ENCODE results near the gene HOXA5.

HOXA5 gene

GRCh38 chr7:27177795-27178320 is 34.4 kb upstream of the HOXA5 start:
- H3K4me2 ChIP-seq (ENCODE audit: low read length) = no peak overlapping the region
- no peak overlapping the region for H3K27ac ChIP-seq
- TF ChIP-seq, protein P1, sequence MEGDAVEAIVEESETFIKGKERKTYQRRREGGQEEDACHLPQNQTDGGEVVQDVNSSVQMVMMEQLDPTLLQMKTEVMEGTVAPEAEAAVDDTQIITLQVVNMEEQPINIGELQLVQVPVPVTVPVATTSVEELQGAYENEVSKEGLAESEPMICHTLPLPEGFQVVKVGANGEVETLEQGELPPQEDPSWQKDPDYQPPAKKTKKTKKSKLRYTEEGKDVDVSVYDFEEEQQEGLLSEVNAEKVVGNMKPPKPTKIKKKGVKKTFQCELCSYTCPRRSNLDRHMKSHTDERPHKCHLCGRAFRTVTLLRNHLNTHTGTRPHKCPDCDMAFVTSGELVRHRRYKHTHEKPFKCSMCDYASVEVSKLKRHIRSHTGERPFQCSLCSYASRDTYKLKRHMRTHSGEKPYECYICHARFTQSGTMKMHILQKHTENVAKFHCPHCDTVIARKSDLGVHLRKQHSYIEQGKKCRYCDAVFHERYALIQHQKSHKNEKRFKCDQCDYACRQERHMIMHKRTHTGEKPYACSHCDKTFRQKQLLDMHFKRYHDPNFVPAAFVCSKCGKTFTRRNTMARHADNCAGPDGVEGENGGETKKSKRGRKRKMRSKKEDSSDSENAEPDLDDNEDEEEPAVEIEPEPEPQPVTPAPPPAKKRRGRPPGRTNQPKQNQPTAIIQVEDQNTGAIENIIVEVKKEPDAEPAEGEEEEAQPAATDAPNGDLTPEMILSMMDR (IDR thresholded peaks at IDR 0.05) = no peak
- no peaks in the 10 kb centered on the region for H3K36me3 ChIP-seq (ENCODE audit: control insufficient read depth, insufficient read depth, low read length)
- H3K9ac ChIP-seq = no peak overlapping the region
- H3K9me3 ChIP-seq (ENCODE audit: control insufficient read depth, low read length) = no peaks in the 10 kb centered on the region
- H3K27me3 ChIP-seq (ENCODE audit: control insufficient read depth, insufficient read depth, low read length) = peaks cover 39% of the 10 kb centered on the region
- H2AFZ ChIP-seq = no peak overlapping the region
- no peaks in the 10 kb centered on the region for H3K4me1 ChIP-seq
- no peaks in the 10 kb centered on the region for H3K79me2 ChIP-seq
- no peak overlapping the region for H3K4me3 ChIP-seq (ENCODE audit: low read depth, low read length)

GRCh38 chr7:27176962-27177794 is 33.7 kb upstream of the HOXA5 start:
- peaks cover 39% of the 10 kb centered on the region for H3K27me3 ChIP-seq (ENCODE audit: control insufficient read depth, insufficient read depth, low read length)

DNA sequence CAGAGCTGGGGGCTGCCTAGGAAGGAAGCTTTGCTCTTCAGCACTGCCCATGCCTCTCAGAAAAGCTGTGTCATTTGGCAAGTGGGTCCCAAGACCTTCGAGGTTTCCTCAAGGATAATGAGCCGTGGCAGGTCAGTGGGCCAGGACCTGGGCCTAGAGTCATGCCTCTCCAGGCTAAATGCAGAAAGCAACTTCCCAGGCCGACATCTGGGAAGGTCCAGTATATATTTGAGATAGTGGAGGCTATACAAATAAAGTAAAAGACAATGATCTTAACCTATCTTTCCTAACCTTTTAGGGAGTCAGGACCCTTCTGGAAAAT is 33.0 kb upstream of the HOXA5 start:
- H3K27ac ChIP-seq = no peak overlapping the region

More at GRCh38 chr7:27176962-27177794, 33.7 kb upstream of the HOXA5 start:
- TF ChIP-seq, protein P1 (IDR thresholded peaks at IDR 0.05) = no peak
- H3K4me3 ChIP-seq (ENCODE audit: low read depth, low read length) = no peak overlapping the region
- H3K9me3 ChIP-seq (ENCODE audit: control insufficient read depth, low read length) = no peaks in the 10 kb centered on the region
- H3K4me2 ChIP-seq (ENCODE audit: low read length) = no peak overlapping the region
- no peaks in the 10 kb centered on the region for H3K79me2 ChIP-seq
- no peak overlapping the region for H3K27ac ChIP-seq
- H3K4me1 ChIP-seq = no peaks in the 10 kb centered on the region
- no peak overlapping the region for H3K9ac ChIP-seq
- no peaks in the 10 kb centered on the region for H3K36me3 ChIP-seq (ENCODE audit: control insufficient read depth, insufficient read depth, low read length)
- no peak overlapping the region for H2AFZ ChIP-seq

GRCh38 chr7:27175626-27176523 is 32.4 kb upstream of the HOXA5 start:
- no peak overlapping the region for H3K4me3 ChIP-seq (ENCODE audit: low read depth, low read length)
- H3K36me3 ChIP-seq (ENCODE audit: control insufficient read depth, insufficient read depth, low read length) = no peaks in the 10 kb centered on the region
- no peak overlapping the region for H3K27ac ChIP-seq
- no peak overlapping the region for H2AFZ ChIP-seq
- H3K4me1 ChIP-seq = no peaks in the 10 kb centered on the region
- H3K79me2 ChIP-seq = no peaks in the 10 kb centered on the region
- H3K4me2 ChIP-seq (ENCODE audit: low read length) = no peak overlapping the region
- H3K9me3 ChIP-seq (ENCODE audit: control insufficient read depth, low read length) = no peaks in the 10 kb centered on the region
- TF ChIP-seq, protein P1 (IDR thresholded peaks at IDR 0.05) = no peak
- H3K27me3 ChIP-seq (ENCODE audit: control insufficient read depth, insufficient read depth, low read length) = peaks cover 43% of the 10 kb centered on the region
- no peak overlapping the region for H3K9ac ChIP-seq

More for the DNA sequence above, 33.0 kb upstream of the HOXA5 start:
- H3K79me2 ChIP-seq = no peaks in the 10 kb centered on the region
- no peak overlapping the region for H3K9ac ChIP-seq
- H3K27me3 ChIP-seq (ENCODE audit: control insufficient read depth, insufficient read depth, low read length) = peaks cover 43% of the 10 kb centered on the region
- no peak overlapping the region for H3K4me2 ChIP-seq (ENCODE audit: low read length)
- H2AFZ ChIP-seq = no peak overlapping the region
- no peak overlapping the region for H3K4me3 ChIP-seq (ENCODE audit: low read depth, low read length)
- H3K4me1 ChIP-seq = no peaks in the 10 kb centered on the region
- H3K9me3 ChIP-seq (ENCODE audit: control insufficient read depth, low read length) = no peaks in the 10 kb centered on the region
- TF ChIP-seq, protein P1 (IDR thresholded peaks at IDR 0.05) = no peak
- no peaks in the 10 kb centered on the region for H3K36me3 ChIP-seq (ENCODE audit: control insufficient read depth, insufficient read depth, low read length)

All from parathyroid adenoma (tissue), 2 donors.